Bronchial epithelial cell (primary cell): ENCODE results near the gene ZNF415. TPM values are rescaled to one million over a fixed set of nuclear protein-coding genes. Genes with fewer than 3 reads are reported as not detected.
A peak's percentile ranks its signal among the peaks of the same experiment; 100 is the strongest.

ENCODE experiments used
- DNase-seq: peaks from one replicate; pipeline ENCODE4 v3.0.0-alpha.2; 2010; ENCODE audit warnings: low read depth
- FAIRE-seq: peaks from 2 replicates; lab custom pipeline; 2011; peaks lifted over from hg19 to GRCh38; lab: Jason Lieb, UNC
- H3K27me3 ChIP-seq: 2 replicates; pipeline ENCODE4 v1.5.1; 2011; ENCODE audit warnings: low read length; ENCODE audit not compliant: control insufficient read depth, insufficient read depth
- H3K36me3 ChIP-seq: 2 replicates; pipeline ENCODE4 v1.5.1; 2011; ENCODE audit warnings: low read length; ENCODE audit not compliant: control insufficient read depth, insufficient read depth
- H3K4me3 ChIP-seq: 2 replicates; pipeline ENCODE4 v1.5.1; 2011; ENCODE audit warnings: mild to moderate bottlenecking, low read depth, low read length, control low read depth
- CTCF ChIP-seq: IDR thresholded peaks from 2 replicates; pipeline ENCODE4 v1.5.1; 2011; ENCODE audit warnings: mild to moderate bottlenecking, moderate library complexity, low read length, control low read depth, inconsistent platforms; ENCODE audit not compliant: insufficient read depth, severe bottlenecking
- total RNA-seq: library from RNA; depleted of rRNA; stranded (reverse); fragments of >200 nt; gene quantifications from 2 replicates; pipeline ENCODE4 v1.2.1, GENCODE V29; 2014

ZNF415 gene
- total RNA-seq, 1 donor from 2014 or later, result 3.2 TPM

DNA sequence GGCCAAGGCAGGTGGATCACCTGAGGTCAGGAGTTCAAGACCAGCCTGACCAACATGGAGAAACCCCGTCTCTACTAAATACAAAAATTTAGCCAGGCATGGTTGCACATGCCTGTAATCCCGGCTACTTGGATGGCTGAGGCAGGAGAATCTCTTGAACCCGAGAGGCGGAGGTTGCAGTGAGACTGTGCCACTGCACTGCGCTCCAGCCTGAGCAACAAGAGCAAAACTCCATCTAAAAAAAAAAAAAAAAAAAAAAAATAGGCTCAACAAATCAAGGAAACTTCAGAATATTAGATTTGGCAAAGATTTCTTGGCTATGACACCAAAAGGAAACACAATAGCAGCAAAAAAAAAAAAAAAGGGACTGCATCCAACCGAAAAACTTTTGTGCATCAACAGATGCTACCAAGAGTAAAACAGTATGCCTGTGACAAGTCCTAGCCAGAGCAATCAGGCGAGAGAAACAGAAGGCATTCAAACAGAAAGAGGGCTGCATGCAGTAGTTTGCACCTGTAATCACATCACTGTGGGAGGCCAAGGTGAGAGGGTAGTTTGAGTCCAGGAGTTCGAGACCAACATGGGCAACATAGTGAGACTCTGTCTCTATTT lies 53.3 kb downstream of the ZNF415 start:
- TF ChIP-seq CTCF, result no peak
- no peak for DNase-seq
- Histone ChIP-seq H3K4me3 (no peak overlapping the region), H3K36me3 (no peaks in the 10 kb centered on the region), H3K27me3 (no peaks in the 10 kb centered on the region)
- no peak for FAIRE-seq

DNA sequence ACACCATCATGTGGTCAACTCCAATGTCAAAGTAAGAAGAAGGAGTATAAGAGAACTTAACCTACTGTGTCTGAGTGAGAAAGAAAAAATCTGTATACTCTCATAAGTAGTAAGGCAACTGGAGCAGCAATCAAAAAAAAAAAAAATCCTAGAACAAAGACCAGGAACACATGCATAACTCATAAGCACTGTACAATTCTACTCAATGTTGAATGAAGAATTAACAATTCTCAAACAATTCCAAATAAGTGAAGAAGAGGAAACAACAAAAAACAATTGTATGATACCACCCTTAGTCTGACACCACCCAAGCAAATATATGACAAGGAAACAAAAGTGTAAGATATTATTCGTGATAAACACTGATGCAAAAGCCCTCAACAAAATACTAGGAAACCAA lies 54.0 kb downstream of the ZNF415 start:
- peaks cover 1% of the 10 kb centered on the region for H3K36me3 ChIP-seq
- DNase-seq, result no peak
- TF ChIP-seq CTCF, result no peak
- H3K27me3 ChIP-seq, result no peaks in the 10 kb centered on the region
- FAIRE-seq, result no peak
- H3K4me3 ChIP-seq, result no peak overlapping the region

- peaks cover 5% of the 10 kb centered on the region for H3K36me3 ChIP-seq
- no peak for FAIRE-seq
- peak; percentile 44 for TF ChIP-seq CTCF
Observed at GRCh38 chr19:53076984-53077383, 55.7 kb downstream of the ZNF415 start.

DNA sequence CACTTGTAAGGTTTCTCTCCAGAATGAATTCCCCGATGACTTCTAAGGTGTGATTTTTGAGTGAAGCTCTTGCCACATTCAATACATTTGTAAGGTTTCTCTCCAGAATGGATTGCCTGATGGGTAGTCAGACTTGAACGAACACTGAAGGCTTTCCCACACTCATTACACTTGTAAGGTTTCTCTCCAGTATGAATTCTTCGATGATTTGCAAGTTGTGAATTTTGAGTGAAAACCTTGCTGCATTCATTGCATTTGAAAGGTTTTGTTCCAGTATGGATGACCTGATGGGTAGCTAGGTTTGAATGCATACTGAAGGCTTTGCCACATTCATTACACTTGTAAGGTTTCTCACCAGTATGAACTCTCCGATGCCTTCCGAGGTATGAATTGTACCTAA lies 63.9 kb downstream of the ZNF415 start:
- TF ChIP-seq CTCF, result no peak
- no peak for FAIRE-seq
- Histone ChIP-seq H3K27me3 (no peaks in the 10 kb centered on the region), H3K36me3 (peaks cover 6% of the 10 kb centered on the region), H3K4me3 (no peak overlapping the region)
- no peak for DNase-seq

More at GRCh38 chr19:53076984-53077383, 55.7 kb downstream of the ZNF415 start:
- H3K27me3 ChIP-seq, result no peaks in the 10 kb centered on the region
- H3K4me3 ChIP-seq, result no peak overlapping the region
- DNase-seq, result peak; percentile 4

DNA sequence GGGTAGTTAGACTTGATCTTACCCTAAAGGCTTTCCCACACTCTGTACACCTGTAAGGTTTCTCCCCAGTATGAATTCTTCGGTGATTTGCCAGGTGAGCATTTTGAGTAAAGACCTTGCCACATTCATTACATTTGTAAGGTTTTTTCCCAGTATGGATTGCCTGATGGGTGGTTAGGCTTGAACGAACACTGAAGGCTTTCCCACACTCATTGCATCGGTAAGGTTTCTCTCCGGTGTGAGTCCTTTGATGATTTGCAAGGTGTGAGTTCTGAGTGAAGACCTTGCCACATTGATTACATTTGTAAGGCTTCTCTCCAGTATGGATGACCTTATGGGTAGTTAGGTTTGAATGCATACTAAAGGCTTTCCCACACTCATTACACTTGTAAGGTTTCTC lies 64.5 kb downstream of the ZNF415 start:
- peak; percentile 32 for FAIRE-seq
- TF ChIP-seq CTCF, result no peak

More for the DNA sequence above, 64.5 kb downstream of the ZNF415 start:
- Histone ChIP-seq H3K36me3 (peaks cover 3% of the 10 kb centered on the region), H3K27me3 (no peaks in the 10 kb centered on the region), H3K4me3 (no peak overlapping the region)
- no peak for DNase-seq
